GM18951 (cell line): ENCODE results near the gene RTN4RL1.

Experiments
- POLR2A ChIP-seq: IDR thresholded peaks from 4 replicates; pipeline ENCODE4 v1.6.1; 2011; ENCODE audit warnings: mild to moderate bottlenecking; ENCODE audit not compliant: insufficient read length, insufficient read depth; ENCODE audit errors: extremely low read depth
- in situ Hi-C: fragments of 300-500 bp; cut with MboI; formaldehyde crosslinking; loops from one replicate; pipeline ENCODE4 v1.12.0; 2022; ENCODE audit warnings: low sequenced_read_pairs, mixed read lengths, inconsistent platforms; ENCODE audit not compliant: unreplicated experiment

The RTN4RL1 gene

DNA sequence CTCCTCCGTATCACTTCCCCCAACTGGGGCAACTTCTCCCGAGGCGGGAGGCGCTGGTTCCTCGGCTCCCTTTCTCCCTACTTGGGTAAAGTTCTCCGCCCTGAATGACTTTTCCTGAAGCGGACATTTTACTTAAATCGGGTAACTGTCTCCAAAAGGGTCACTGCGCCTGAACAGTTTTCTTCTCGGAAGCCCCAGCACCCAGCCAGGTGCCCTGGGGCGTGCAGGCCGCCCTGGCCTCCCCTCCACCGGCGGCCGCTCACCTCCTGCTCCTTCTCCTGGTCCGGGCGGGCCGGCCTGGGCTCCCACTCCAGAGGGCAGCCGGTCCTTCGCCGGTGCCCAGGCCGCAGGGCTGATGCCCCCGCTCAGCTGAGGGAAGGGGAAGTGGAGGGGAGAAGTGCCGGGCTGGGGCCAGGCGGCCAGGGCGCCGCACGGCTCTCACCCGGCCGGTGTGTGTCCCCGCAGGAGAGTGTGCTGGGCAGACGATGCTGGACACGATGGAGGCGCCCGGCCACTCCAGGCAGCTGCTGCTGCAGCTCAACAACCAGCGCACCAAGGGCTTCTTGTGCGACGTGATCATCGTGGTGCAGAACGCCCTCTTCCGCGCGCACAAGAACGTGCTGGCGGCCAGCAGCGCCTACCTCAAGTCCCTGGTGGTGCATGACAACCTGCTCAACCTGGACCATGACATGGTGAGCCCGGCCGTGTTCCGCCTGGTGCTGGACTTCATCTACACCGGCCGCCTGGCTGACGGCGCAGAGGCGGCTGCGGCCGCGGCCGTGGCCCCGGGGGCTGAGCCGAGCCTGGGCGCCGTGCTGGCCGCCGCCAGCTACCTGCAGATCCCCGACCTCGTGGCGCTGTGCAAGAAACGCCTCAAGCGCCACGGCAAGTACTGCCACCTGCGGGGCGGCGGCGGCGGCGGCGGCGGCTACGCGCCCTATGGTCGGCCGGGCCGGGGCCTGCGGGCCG lies 31.4 kb upstream of the RTN4RL1 start:
- no peak for TF ChIP-seq POLR2A
- in situ Hi-C loops: no loop called here

DNA sequence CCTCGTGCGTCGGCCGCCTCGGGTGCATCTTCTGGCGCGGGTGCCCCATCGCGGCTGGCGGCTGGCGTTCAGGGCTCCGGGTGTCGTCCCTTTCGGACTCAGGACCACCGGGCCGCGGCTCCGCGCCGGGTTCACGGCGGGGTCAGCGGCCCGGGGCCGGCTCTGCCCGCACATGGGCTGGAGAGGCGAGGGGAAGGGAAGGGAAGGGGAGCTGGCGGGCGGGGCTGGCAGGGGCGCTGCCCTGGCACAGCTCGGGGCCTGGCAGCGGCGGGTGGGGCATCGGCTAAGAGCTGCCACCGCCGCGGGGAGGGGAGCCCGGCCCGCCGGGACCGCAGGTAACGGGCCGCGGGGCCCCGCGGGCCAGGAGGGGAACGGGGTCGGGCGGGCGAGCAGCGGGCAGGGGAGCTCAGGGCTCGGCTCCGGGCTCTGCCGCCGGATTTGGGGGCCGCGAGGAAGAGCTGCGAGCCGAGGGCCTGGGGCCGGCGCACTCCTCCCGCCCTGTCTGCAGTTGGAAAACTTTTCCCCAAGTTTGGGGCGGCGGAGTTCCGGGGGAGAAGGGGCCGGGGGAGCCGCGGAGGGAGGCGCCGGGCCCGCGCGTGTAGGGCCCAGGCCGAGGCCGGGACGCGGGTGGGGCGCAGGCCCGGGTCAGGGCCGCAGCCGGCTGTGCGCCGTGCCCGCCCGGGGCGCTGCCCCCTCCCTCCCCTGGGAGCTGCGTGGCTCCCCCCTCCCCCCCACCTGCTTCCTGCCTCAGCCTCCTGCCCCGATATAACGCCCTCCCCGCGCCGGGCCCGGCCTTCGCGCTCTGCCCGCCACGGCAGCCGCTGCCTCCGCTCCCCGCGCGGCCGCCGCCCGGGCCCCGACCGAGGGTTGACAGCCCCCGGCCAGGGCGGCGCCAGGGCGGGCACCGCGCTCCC lies 30.4 kb upstream of the RTN4RL1 start:
- in situ Hi-C loops: no loop called here
- TF ChIP-seq POLR2A: peak; percentile 61

DNA sequence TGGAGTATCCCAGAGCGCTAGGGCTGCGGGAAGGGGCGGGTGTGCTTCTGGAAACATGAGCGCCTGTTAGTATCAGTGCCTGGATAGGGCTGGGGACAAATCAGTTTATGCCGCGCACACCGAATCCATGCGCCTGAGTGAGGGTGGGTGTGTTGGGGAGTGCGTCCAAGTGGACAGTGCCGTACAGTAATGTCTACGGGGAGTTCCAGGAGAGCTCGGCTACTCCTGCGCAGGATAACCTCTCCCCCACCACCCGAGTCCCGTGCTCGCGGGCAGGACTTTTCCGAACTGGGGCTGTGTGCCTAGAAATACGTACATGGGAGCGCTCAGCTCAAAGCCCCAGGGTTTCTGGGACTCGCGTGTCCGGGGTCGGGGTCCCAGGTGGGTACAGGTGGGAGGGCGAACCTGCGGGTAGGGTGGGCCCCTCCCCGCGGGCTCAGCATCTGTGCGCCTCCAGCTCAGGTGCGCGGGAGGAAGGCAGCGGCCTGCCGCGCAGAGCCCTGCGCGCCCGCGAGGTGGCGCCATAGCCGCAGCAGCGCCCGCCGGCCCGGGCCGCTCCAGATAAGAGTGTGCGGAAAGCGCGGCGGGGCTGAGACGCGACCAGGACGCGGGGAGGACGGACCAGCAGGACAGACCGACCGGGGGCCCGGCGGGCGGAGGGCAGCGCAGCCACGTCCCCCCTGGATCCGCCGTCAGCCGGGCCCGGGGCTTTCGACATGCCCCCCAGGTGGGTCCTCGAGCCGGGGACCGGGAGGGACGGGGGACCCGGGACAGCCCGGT lies 29.6 kb upstream of the RTN4RL1 start, which contains the start of gene HIC1:
Gene HIC1, plus strand, starts transcription at position 592 of the 780 bp plus-strand sequence. CDS start 1,588 bp downstream, outside the sequence.
- in situ Hi-C loops: no loop called here

DNA sequence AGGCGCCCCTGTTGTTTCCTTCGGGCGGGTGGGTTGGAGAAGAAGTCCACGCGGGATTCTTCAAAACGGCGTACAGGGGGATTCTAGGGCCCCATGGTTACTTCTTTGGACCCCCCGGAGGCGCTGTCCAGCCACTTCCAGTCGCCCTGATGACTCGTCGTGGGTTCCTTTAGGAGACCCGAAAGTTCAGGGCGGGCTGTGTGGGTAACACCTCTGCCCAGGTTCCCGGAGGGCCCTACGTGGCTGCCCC lies 29.1 kb upstream of the RTN4RL1 start:
- in situ Hi-C loops: no loop called here
- TF ChIP-seq POLR2A: no peak

More for the DNA sequence above, 29.6 kb upstream of the RTN4RL1 start, which contains the start of gene HIC1:
- TF ChIP-seq POLR2A: peak; percentile 75

DNA sequence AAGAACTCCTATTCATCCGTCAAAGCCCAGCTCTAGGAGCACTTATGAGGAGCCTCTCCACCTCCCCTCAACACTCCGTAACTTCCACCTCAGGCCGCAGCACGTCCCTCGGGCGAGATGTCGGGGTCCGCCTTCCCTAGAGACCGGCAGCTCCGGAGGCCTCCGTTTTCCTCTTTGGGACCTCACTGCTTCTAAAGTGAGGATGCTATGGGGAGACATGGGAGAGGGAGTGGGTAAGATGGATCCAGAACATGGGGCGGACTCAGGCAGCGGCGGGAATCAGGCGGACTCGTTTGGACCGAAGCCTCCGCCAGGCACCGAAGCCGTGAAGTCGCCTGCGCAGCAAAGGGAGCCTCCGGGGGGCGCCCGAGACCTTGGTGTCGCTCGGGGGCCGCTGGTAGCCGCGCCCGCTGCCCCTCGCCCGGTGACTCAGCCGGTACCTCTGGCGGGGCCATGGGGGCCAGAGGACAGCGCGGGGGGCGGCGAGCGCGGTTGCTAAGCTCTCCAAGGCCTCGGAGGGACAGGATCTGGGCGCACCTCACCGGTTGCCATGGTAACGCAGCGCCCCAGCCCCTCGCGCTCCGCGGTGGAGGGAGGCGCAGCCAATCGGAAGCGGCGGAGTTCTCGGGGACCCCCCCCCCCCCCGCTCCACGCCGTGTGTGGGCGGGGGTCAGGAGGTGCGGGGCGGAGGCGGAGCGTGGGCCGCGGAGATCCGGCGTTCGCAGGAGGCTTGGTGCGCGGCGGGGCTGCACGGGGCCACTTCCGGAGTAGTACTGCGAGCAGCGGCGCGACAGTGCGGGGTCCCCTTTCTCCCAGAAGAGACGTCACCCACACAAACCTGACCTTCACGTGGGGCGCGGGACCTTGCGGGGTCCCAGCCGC lies 28.5 kb upstream of the RTN4RL1 start:
- no peak for TF ChIP-seq POLR2A
- in situ Hi-C loops: no loop called here

DNA sequence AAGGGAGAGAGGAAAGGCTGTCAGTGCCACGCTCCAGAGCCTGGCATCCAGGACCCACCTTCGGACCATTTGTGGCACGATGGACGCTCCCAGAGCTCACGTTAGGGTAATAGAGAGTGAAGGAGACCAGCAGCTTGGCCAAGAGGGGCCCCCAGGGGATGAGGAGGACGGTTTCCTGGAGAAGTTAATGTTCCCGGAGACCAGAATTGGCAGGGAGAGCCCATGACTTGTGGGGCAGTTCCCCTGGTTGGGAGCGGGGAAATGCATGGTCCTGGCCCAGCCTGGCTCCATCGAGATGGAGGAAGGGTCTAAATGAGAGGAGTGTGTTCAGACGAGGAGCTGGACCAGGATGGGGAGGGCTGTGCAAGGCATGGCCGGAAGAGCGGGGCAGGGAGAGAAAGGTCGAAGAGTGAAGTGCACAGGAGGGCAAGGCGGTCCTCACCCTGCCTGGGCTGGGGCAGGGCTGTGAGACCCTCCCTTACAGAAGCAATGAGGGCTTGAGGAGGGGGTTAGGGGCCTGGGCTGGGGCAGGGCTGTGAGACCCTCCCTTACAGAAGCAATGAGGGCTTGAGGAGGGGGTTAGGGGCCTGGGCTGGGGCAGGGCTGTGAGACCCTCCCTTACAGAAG lies 26.9 kb upstream of the RTN4RL1 start:
- no peak for TF ChIP-seq POLR2A
- in situ Hi-C loops: no loop called here

DNA sequence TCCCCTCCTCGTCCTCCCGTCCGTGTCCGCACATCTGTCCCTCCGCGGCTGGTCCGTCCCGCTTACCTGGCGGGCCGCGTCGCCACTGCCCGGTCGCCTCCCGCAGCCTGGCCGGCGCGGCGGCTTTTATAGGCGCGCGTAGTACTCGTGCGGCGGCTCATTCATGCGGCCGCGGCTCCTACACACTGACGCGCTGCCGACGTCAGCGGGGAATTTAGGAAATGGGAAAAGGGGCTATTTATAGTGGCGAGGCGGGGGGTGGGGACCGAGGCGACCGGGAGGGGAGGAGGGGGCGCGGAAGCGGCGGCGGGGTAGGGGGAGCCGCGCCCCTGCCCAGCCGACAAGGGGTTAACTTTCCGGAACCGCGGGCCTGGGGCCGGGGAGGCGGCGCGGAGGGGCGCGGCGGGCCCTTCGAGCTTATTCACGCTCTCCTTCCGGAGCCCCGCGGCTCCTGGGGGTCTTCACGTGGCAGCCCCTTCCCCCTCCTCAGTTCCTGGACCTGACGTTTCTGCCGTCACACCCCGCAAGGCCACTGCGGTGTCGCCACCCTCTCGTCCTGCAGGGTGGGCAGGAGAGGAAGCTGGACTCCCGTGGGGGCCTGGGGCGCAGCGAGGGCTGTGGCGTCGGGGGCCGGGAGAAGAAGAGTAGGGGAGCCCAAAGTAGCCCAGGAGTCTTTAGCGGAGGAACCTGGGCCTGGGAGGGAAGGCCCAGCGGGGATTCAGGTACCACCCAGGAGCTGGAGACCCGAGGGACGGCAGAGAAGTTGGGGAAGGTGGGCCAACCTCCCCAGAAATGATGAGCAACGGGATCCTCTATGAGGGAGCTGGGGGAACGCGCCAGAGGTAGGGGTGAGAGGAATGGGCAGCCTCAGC lies 26.2 kb upstream of the RTN4RL1 start:
- in situ Hi-C loops: no loop called here

DNA sequence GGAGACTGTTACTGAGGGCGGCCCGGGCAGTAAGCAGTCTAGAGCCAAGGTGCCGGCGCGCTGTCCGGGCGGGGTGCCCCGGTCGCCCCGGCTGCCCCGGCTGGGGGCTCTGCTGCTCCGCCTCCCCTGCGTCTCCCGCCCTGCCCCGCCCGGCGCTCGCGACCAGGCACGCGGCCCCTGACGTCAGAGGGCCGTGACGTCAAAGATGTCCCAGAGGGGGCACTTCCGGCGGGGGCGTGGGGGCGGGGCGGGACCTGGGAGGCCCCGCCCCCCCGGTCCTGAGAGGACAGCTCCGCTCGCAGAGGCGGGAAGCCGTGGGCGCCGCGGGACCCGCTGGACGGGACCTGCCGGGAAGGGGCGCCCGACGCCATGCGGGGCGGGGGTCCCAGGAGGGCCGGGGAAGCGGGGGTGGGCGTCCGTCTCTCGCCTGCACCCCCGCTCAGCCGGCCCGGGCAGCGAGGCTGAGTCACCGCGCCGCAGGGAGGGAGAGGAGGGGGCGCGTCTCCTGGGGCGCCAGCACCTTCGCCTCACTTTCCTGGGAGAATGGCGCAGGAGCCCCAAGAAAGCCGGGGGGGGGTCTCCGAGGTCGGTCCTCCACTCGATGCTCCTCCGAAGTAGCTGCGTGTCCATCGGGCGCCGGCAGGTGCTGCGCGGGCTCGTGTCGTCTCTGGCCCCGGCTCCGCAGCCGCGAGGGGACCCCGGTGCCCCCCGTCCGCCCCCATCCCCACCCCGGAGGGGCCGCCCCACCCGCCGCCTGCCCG lies 25.3 kb upstream of the RTN4RL1 start:
- in situ Hi-C loops: no loop called here
- TF ChIP-seq POLR2A: no peak

More for the DNA sequence above, 26.2 kb upstream of the RTN4RL1 start:
- no peak for TF ChIP-seq POLR2A

DNA sequence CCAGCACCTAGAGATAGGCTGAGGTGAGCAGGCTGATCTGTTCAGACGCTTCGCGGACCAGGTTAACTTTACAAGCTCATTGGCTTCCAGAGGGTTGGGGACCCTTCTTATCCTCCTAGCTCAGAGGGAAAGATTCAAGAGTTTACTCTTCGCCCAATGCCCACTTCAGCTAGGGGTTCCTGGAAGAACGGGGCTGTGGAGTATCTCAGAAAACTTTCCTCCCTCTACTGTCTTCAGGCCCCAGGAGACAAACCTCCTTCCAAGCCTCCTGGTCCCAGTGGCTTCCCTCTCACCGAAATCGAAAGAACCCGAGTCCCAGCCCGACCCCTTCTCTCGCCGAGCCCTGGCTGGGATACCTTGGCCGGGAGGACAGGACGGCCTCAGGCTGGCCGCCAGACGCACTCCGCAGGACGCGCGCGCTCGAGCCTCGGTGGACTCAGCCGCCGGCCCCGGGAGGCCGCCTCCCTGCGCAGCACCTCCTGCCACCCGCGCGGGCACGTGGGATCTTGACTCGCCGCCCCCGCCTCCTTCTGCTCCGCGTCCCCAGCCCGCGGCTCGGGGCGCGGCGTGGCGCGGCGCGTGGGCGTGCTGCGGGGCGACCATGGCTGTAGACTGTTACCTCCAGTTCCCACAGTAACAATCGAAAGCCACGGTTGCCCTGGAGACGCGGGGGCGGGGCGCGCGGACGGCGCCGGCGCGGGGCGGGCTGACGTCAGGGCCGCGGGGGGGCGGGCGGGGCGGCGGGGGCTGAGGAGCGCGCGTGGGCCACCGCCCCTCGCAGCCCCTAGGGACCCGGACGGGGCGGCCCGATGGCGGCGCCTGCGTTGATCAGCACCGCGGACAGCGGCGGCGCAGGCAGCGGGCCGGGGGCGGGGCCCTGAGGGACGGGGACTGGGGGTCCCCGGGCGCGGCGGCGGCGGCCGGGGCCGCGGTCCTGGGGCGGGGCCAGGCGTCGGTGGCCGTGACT lies 24.5 kb upstream of the RTN4RL1 start:
- TF ChIP-seq POLR2A: no peak
- in situ Hi-C loops: loop anchor here (25.0 kb wide), 1 partner anchor 337 kb away; the partner anchor contains the start of genes TLCD2 and WDR81

DNA sequence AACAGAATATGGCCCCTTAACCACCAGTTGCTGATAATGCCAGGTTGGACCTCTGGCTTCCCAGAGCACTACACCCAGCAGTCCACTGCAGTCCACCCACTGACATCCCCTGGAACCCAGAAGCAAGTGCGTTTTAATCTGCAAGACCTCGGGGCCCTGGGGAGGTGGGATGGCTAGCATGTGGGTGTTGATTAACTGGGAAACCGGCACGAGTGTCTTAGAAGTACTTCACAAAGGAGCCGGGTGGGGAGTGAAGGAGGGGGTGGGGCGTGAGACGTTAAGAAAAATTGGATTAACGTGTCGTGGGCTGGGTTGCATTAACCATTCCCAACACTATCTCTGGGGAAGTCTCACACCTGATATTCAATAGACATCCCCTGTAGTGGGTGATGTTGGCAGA lies 23.7 kb upstream of the RTN4RL1 start:
- no peak for TF ChIP-seq POLR2A
- in situ Hi-C loops: loop anchor here (25.0 kb wide), 1 partner anchor 337 kb away; the partner anchor contains the start of genes TLCD2 and WDR81
